GM19468 (cell line): ENCODE results near the gene PDSS2.
"Not testable (repeated sequence)": the region's sequence is repeated elsewhere in the genome, so short reads cannot be mapped to it uniquely, and the experiment has no call there.

Source experiments
- ATAC-seq: cut with Tn5 transposase; IDR thresholded peaks from one replicate; pipeline ENCODE4 v1.9.1; 2021; ENCODE audit warnings: mild to moderate bottlenecking, moderate library complexity, moderate number of reproducible peaks; ENCODE audit not compliant: unreplicated experiment; ENCODE audit errors: extremely low read depth

The PDSS2 gene

GRCh38 chr6:107331409-107332386, 127.7 kb downstream of the PDSS2 start:
- no peak for ATAC-seq

GRCh38 chr6:107330168-107330567, 129.2 kb downstream of the PDSS2 start:
- peak; percentile 97 for ATAC-seq

- no peak for ATAC-seq
These were observed 130.1 kb downstream of the PDSS2 start for GRCh38 chr6:107329063-107329860.

GRCh38 chr6:107328081-107328480, 131.3 kb downstream of the PDSS2 start:
- ATAC-seq = no peak

- ATAC-seq = no peak
These were observed 136.1 kb downstream of the PDSS2 start for GRCh38 chr6:107323133-107323785.

GRCh38 chr6:107321793-107322192, 137.6 kb downstream of the PDSS2 start:
- no peak for ATAC-seq

- no peak for ATAC-seq
These were observed 139.3 kb downstream of the PDSS2 start for GRCh38 chr6:107319906-107320530.

- no peak for ATAC-seq
These were observed 141.1 kb downstream of the PDSS2 start for GRCh38 chr6:107318100-107318736.

GRCh38 chr6:107315114-107315513, 144.2 kb downstream of the PDSS2 start:
- ATAC-seq = no peak

GRCh38 chr6:107314531-107314939, 144.8 kb downstream of the PDSS2 start:
- no peak for ATAC-seq

- ATAC-seq = no peak
These were observed 145.6 kb downstream of the PDSS2 start for GRCh38 chr6:107313776-107314175.

GRCh38 chr6:107310362-107310761, 149.0 kb downstream of the PDSS2 start:
- no peak for ATAC-seq

- ATAC-seq = no peak
These were observed 150.7 kb downstream of the PDSS2 start for GRCh38 chr6:107308677-107309076.

- not testable (repeated sequence) for ATAC-seq
These were observed 153.4 kb downstream of the PDSS2 start for GRCh38 chr6:107305994-107306393.

- ATAC-seq = no peak
These were observed 154.0 kb downstream of the PDSS2 start for GRCh38 chr6:107305391-107305790.

GRCh38 chr6:107304421-107305025, 154.8 kb downstream of the PDSS2 start:
- ATAC-seq = no peak

GRCh38 chr6:107293350-107293749, 166.0 kb downstream of the PDSS2 start:
- no peak for ATAC-seq

GRCh38 chr6:107292715-107293271, 166.6 kb downstream of the PDSS2 start:
- ATAC-seq = no peak

- ATAC-seq = no peak
These were observed 168.9 kb downstream of the PDSS2 start for GRCh38 chr6:107290491-107290890.
